Activated T-helper 2 cell treated with anti-CD3 and anti-CD28 coated beads, Interferon-gamma antibody, Interleukin-2, Interleukin-4, amounts not matched to agents 10 μg/mL and 5 μg/mL and 100 μg/mL, durations not matched to agents 14 hours and 24 hours and 36 hours (primary cell): ENCODE data around the gene ENTREP1. TPM values are rescaled to one million over a fixed set of nuclear protein-coding genes. Genes with fewer than 3 reads are reported as not detected.

Source experiments
- DNase-seq: peaks from one replicate; pipeline ENCODE4 v3.0.0; 2021; ENCODE audit warnings: low spot score
- H3K27ac Mint-ChIP-seq: one replicate; pipeline ENCODE4 v1.8.0; 2021; ENCODE audit warnings: mixed read lengths
- H3K27me3 Mint-ChIP-seq: one replicate; pipeline ENCODE4 v1.8.0; 2021; ENCODE audit warnings: low read depth, mixed read lengths
- H3K36me3 Mint-ChIP-seq: one replicate; pipeline ENCODE4 v1.8.0; 2021; ENCODE audit warnings: low read depth, mixed read lengths
- H3K4me1 Mint-ChIP-seq: one replicate; pipeline ENCODE4 v1.8.0; 2021; ENCODE audit warnings: low read depth, mixed read lengths
- H3K4me3 Mint-ChIP-seq: one replicate; pipeline ENCODE4 v1.8.0; 2021; ENCODE audit warnings: low read depth, mild to moderate bottlenecking, moderate library complexity, mixed read lengths
- H3K9me3 Mint-ChIP-seq: one replicate; pipeline ENCODE4 v1.8.0; 2021; ENCODE audit warnings: mixed read lengths
- intact Hi-C: fragments of 100-400 bp; cut with micrococcal nuclease; formaldehyde crosslinking; loops from one replicate; pipeline ENCODE4 v1.15.1; 2023
- total RNA-seq: library from RNA; stranded (reverse); gene quantifications from 2 replicates; pipeline ENCODE4 v1.2.3, GENCODE V29; 2022

Gene ENTREP1
- total RNA-seq, 1 donor from 2014 or later = not detected

- H3K27me3 Mint-ChIP-seq = peaks cover 53% of the 10 kb centered on the region
- H3K4me3 Mint-ChIP-seq = peak overlapping the region; percentile 61
- intact Hi-C loops = no loop called here
- H3K27ac Mint-ChIP-seq = no peak overlapping the region
- DNase-seq = no peak
- H3K36me3 Mint-ChIP-seq = no peaks in the 10 kb centered on the region
- peaks cover 2% of the 10 kb centered on the region for H3K4me1 Mint-ChIP-seq
- H3K9me3 Mint-ChIP-seq = no peaks in the 10 kb centered on the region
These were observed 1.2 kb downstream of the ENTREP1 start for GRCh38 chr9:69326261-69326660.

GRCh38 chr9:69330580-69330979 is 5.6 kb downstream of the ENTREP1 start:
- Mint-ChIP-seq H3K4me3 (no peak overlapping the region), H3K36me3 (no peaks in the 10 kb centered on the region), H3K9me3 (no peaks in the 10 kb centered on the region), H3K27me3 (peaks cover 35% of the 10 kb centered on the region), H3K4me1 (peaks cover 2% of the 10 kb centered on the region), H3K27ac (no peak overlapping the region)
- intact Hi-C loops = no loop called here
- no peak for DNase-seq

GRCh38 chr9:69331444-69331843 is 6.4 kb downstream of the ENTREP1 start:
- no peaks in the 10 kb centered on the region for H3K4me1 Mint-ChIP-seq
- no peak overlapping the region for H3K27ac Mint-ChIP-seq
- H3K4me3 Mint-ChIP-seq = no peak overlapping the region
- no peaks in the 10 kb centered on the region for H3K36me3 Mint-ChIP-seq
- DNase-seq = no peak
- intact Hi-C loops = no loop called here
- no peaks in the 10 kb centered on the region for H3K9me3 Mint-ChIP-seq
- peaks cover 26% of the 10 kb centered on the region for H3K27me3 Mint-ChIP-seq

- Mint-ChIP-seq H3K27ac (no peak overlapping the region), H3K36me3 (no peaks in the 10 kb centered on the region), H3K27me3 (peaks cover 20% of the 10 kb centered on the region), H3K4me1 (no peaks in the 10 kb centered on the region), H3K9me3 (no peaks in the 10 kb centered on the region), H3K4me3 (no peak overlapping the region)
- intact Hi-C loops = no loop called here
- no peak for DNase-seq
These were observed 7.2 kb downstream of the ENTREP1 start for GRCh38 chr9:69332067-69332685.

- DNase-seq = no peak
- Mint-ChIP-seq H3K36me3 (no peaks in the 10 kb centered on the region), H3K4me3 (no peak overlapping the region), H3K4me1 (no peaks in the 10 kb centered on the region), H3K9me3 (no peaks in the 10 kb centered on the region), H3K27ac (no peak overlapping the region), H3K27me3 (peaks cover 13% of the 10 kb centered on the region)
- intact Hi-C loops = no loop called here
These were observed 8.7 kb downstream of the ENTREP1 start for GRCh38 chr9:69333716-69334115.

- no peak for DNase-seq
- intact Hi-C loops = no loop called here
- no peaks in the 10 kb centered on the region for H3K36me3 Mint-ChIP-seq
- H3K9me3 Mint-ChIP-seq = no peaks in the 10 kb centered on the region
- H3K27me3 Mint-ChIP-seq = peaks cover 10% of the 10 kb centered on the region
- no peak overlapping the region for H3K27ac Mint-ChIP-seq
- no peak overlapping the region for H3K4me3 Mint-ChIP-seq
- no peaks in the 10 kb centered on the region for H3K4me1 Mint-ChIP-seq
These were observed 9.3 kb downstream of the ENTREP1 start for GRCh38 chr9:69334317-69334716.

DNA sequence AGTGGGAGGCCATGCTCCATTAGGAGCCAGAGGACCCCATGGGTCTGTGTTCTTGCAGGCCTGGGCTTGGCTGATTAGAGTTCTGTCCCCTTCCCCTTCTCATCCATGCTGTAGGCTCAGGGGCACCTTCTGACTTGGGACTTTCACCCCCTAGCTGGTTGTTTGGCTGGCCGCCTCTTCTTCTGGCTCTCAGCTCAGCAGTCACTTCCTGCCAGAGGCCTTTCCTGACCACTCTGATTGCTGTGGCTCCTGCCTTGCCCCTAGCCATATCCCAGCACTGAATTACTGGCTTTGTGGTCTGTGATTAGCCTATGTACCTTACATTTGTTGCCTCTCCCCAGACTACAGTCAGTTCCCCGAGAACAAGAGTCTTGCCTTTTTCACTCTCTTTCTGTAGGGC is 14.6 kb downstream of the ENTREP1 start:
- H3K4me1 Mint-ChIP-seq = no peaks in the 10 kb centered on the region

GRCh38 chr9:69340631-69341030 is 15.6 kb downstream of the ENTREP1 start:
- no peaks in the 10 kb centered on the region for H3K9me3 Mint-ChIP-seq
- H3K4me3 Mint-ChIP-seq = no peak overlapping the region
- H3K36me3 Mint-ChIP-seq = no peaks in the 10 kb centered on the region
- H3K27ac Mint-ChIP-seq = no peak overlapping the region
- H3K4me1 Mint-ChIP-seq = no peaks in the 10 kb centered on the region
- no peak for DNase-seq
- peaks cover 8% of the 10 kb centered on the region for H3K27me3 Mint-ChIP-seq
- intact Hi-C loops = no loop called here

More for the DNA sequence above, 14.6 kb downstream of the ENTREP1 start:
- no peaks in the 10 kb centered on the region for H3K9me3 Mint-ChIP-seq
- no peak overlapping the region for H3K4me3 Mint-ChIP-seq
- no peak overlapping the region for H3K27ac Mint-ChIP-seq
- H3K27me3 Mint-ChIP-seq = peaks cover 5% of the 10 kb centered on the region
- DNase-seq = no peak
- intact Hi-C loops = no loop called here
- H3K36me3 Mint-ChIP-seq = no peaks in the 10 kb centered on the region

GRCh38 chr9:69342769-69343168 is 17.8 kb downstream of the ENTREP1 start:
- Mint-ChIP-seq H3K4me3 (no peak overlapping the region), H3K27me3 (peaks cover 8% of the 10 kb centered on the region), H3K9me3 (no peaks in the 10 kb centered on the region), H3K27ac (no peak overlapping the region), H3K4me1 (no peaks in the 10 kb centered on the region), H3K36me3 (no peaks in the 10 kb centered on the region)
- intact Hi-C loops = no loop called here
- no peak for DNase-seq

- H3K9me3 Mint-ChIP-seq = no peaks in the 10 kb centered on the region
- H3K4me3 Mint-ChIP-seq = no peak overlapping the region
- no peak overlapping the region for H3K27ac Mint-ChIP-seq
- peaks cover 8% of the 10 kb centered on the region for H3K27me3 Mint-ChIP-seq
- DNase-seq = no peak
- intact Hi-C loops = no loop called here
- H3K4me1 Mint-ChIP-seq = no peaks in the 10 kb centered on the region
- H3K36me3 Mint-ChIP-seq = no peaks in the 10 kb centered on the region
These were observed 19.4 kb downstream of the ENTREP1 start for GRCh38 chr9:69344459-69344858.

GRCh38 chr9:69346596-69347390 is 21.8 kb downstream of the ENTREP1 start:
- no peaks in the 10 kb centered on the region for H3K9me3 Mint-ChIP-seq
- intact Hi-C loops = no loop called here
- H3K36me3 Mint-ChIP-seq = no peaks in the 10 kb centered on the region
- H3K4me1 Mint-ChIP-seq = no peaks in the 10 kb centered on the region
- no peak overlapping the region for H3K27ac Mint-ChIP-seq
- DNase-seq = no peak
- peaks cover 7% of the 10 kb centered on the region for H3K27me3 Mint-ChIP-seq
- H3K4me3 Mint-ChIP-seq = no peak overlapping the region

GRCh38 chr9:69347607-69348006 is 22.6 kb downstream of the ENTREP1 start:
- DNase-seq = no peak
- no peak overlapping the region for H3K4me3 Mint-ChIP-seq
- H3K27ac Mint-ChIP-seq = no peak overlapping the region
- no peaks in the 10 kb centered on the region for H3K4me1 Mint-ChIP-seq
- H3K27me3 Mint-ChIP-seq = peaks cover 7% of the 10 kb centered on the region
- no peaks in the 10 kb centered on the region for H3K9me3 Mint-ChIP-seq
- intact Hi-C loops = no loop called here
- no peaks in the 10 kb centered on the region for H3K36me3 Mint-ChIP-seq

GRCh38 chr9:69351227-69351626 is 26.2 kb downstream of the ENTREP1 start:
- no peak overlapping the region for H3K4me3 Mint-ChIP-seq
- H3K9me3 Mint-ChIP-seq = no peaks in the 10 kb centered on the region
- peaks cover 2% of the 10 kb centered on the region for H3K27me3 Mint-ChIP-seq
- no peak overlapping the region for H3K27ac Mint-ChIP-seq
- no peaks in the 10 kb centered on the region for H3K4me1 Mint-ChIP-seq
- intact Hi-C loops = no loop called here
- H3K36me3 Mint-ChIP-seq = no peaks in the 10 kb centered on the region
- no peak for DNase-seq
